Motor neuron (in vitro differentiated cells): ENCODE results near the gene GPR107. TPM values are rescaled to one million over a fixed set of nuclear protein-coding genes. Genes with fewer than 3 reads are reported as not detected.

Experiments used
- ATAC-seq, 8 experiments: fragments of 200-7000 bp; cut with Tn5 transposase; replicated peaks in 6 of 8; 2 replicates each; pipeline ENCODE4 v1.8.0; 2021; ENCODE audit warnings: mild to moderate bottlenecking in 8 of 8, moderate library complexity in 8 of 8
- H3K27ac ChIP-seq, 2 donors: fragments of 250-450 bp; sonication (Bioruptor Pico); 2 replicates each; pipeline ENCODE4 v1.9.0; 2021; ENCODE audit warnings: antibody characterized with exemption in 2 of 2, mild to moderate bottlenecking in 2 of 2, moderate library complexity in 1 of 2
- H3K4me1 ChIP-seq, 2 donors: fragments of 250-450 bp; sonication (Bioruptor Pico); replicated peaks in 1 of 2; 2 replicates each; pipeline ENCODE4 v1.6.1; 2021; ENCODE audit warnings: antibody characterized with exemption in 2 of 2, mild to moderate bottlenecking in 2 of 2, moderate library complexity in 1 of 2
- H3K4me3 ChIP-seq, 5 donors: fragments of 250-450 bp; sonication (Bioruptor Pico); 2 replicates each; pipeline ENCODE4 v1.9.0; 2021; ENCODE audit warnings: antibody characterized with exemption in 5 of 5, mild to moderate bottlenecking in 5 of 5, moderate library complexity in 4 of 5
- WGBS, 10 experiments: fragments of 450-650 bp; shearing (Covaris generic); methylation state at CpG; one replicate each; pipeline ENCODE4 v1.0.0; 2022; 5-methylcytosine and 5-hydroxymethylcytosine counted together
- in situ Hi-C, 9 experiments: fragments of 400-800 bp; cut with MboI; loops; one replicate each; pipeline ENCODE4 v1.15.0; 2021; ENCODE audit warnings: low sequenced_read_pairs in 9 of 9, low pct_unique_long_range_greater_than_20kb in 2 of 9; ENCODE audit not compliant: unreplicated experiment in 9 of 9
- total RNA-seq, 8 experiments: library from RNA; unstranded; fragments of 300-600 nt; gene quantifications; 2 replicates each; pipeline versions ENCODE4 v1.2.3 to v1.2.4, GENCODE V29; 2022

GPR107 gene
- total RNA-seq, 8 experiments from 2014 or later: 27.6 to 58.5 (median 39.7) TPM

DNA sequence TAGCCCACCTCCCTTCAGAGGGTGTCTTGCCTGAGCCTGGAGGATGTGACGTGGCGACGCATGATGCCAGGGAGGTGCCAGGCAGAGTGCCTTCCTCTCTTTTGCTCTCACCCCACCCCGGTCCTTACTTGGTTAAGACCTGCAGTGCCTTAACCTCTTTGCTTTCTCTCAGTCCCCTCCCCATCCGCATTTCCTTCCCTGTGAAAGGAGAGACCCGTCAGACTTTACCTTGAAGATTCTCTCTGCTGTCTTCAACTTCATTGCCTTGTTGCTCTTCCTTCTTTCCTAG is 66.5 kb downstream of the GPR107 start:
- in situ Hi-C loops: loop anchor here in 6 of 9 experiments (25.0 kb wide), 2 partner anchors 117 to 217 kb away; no protein-coding TSS in a partner anchor
- H3K27ac ChIP-seq: no peak overlapping the region
- H3K4me1 ChIP-seq: peaks cover 44 to 49% of the 10 kb centered on the region in 2 donors
- no peak for ATAC-seq
- no peak overlapping the region for H3K4me3 ChIP-seq
- WGBS, 10 experiments: 50 to 95% (median 76%) methylated on average over 1 to 5 of the region's 6 CpGs; no CpG with 5 or more reads in 3 of the 10 experiments

DNA sequence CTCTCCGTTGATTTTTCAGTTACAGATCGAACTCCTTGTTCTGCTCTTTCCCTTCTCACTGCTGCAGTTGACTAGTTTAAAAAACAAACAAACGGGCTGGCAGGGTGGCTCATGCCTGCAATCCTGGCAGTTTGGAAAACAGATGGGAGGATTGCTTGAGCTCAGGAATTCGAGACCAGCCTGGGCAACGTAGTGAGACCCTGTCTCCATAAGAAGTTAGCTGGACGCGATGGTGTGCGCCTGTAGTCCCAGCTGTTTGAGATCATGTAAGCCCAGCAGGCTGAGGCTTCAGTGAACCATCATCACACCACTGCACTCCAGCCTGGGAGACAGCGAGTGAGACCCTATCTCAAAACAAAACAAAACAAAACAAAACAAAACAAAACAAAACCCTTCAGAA is 67.1 kb downstream of the GPR107 start:
- peaks cover 47 to 50% of the 10 kb centered on the region in 2 donors for H3K4me1 ChIP-seq
- H3K4me3 ChIP-seq: no peak overlapping the region
- no peak for ATAC-seq
- WGBS, 10 experiments: 70 to 95% (median 80%) methylated on average over 2 to 7 of the region's 9 CpGs; no CpG with 5 or more reads in 2 of the 10 experiments
- no peak overlapping the region for H3K27ac ChIP-seq
- in situ Hi-C loops: loop anchor here in 6 of 9 experiments (25.0 kb wide), 2 partner anchors 116 to 216 kb away; no protein-coding TSS in a partner anchor

DNA sequence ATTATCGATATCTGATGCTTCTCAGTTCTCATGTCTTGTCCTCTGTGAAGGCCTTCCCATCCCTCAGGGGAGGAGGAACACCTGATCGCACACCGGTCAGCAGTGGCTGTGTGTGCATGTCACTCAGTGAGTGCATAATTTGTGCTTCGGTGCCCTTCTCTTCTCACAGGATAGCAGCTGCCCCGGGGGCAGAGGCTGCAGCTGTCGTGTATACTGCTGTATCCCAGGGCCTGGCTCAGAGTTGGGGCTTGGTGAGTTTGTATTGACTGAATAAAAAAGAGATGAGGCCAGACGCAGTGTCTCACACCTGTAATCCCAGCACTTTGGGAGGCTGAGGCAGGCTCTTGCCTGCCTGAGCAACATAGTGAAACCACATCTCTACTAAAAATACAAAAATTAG is 68.8 kb downstream of the GPR107 start:
- H3K4me3 ChIP-seq: no peak overlapping the region
- peak overlapping the region; percentile 2 to 7 for H3K27ac ChIP-seq
- in situ Hi-C loops: loop anchor here in 6 of 9 experiments (25.0 kb wide), 2 partner anchors 115 to 215 kb away; no protein-coding TSS in a partner anchor
- whole genome bisulfite sequencing, 10 experiments: 36 to 100% (median 95%) methylated on average over 1 to 4 of the region's 7 CpGs; no CpG with 5 or more reads in 6 of the 10 experiments
- ATAC-seq: no peak
- H3K4me1 ChIP-seq: peaks cover 45 to 47% of the 10 kb centered on the region in 2 donors

DNA sequence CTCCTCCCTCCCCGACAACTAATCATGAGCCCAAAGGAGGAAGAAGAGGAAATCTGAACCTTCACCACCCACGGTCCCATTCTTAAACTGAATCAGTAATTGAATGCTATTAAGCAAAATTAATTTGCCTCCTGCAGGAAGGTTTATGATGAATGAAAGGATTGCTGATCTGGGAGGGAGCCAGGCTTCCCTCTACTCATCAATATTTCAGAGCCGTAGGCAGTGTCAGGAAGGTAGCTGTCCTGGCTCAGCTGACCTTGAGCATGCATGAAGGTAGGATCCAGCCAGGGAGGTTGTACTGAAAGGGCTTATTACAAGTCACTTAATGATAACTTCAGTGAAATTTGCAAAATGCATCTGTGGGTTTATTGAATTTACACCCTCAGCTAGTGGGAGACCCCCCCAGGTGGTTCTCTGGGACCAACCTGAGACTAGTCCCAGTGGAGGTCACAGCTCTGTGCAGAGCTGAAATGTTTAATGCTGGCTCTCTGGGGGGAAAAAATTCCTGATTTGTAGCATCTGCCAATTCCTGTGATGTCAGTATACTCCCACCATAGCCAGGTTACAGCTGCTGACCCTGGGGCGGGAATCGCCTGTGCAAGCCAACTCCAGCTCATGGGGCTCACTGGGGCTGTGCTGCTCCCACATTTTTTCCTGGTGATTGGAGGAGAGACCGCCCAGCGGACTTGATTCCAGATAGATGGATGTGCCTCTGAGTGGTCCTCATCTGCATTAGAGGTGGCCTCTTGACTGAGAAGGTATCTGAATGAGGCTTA is 70.6 kb downstream of the GPR107 start:
- in situ Hi-C loops: loop anchor here in 6 of 9 experiments (25.0 kb wide), 2 partner anchors 113 to 213 kb away; no protein-coding TSS in a partner anchor
- H3K4me1 ChIP-seq: peaks cover 28 to 29% of the 10 kb centered on the region in 2 donors
- peak in 4 of 8 experiments; percentile 8 to 54 (median 27) for ATAC-seq
- H3K4me3 ChIP-seq: no peak overlapping the region
- peak overlapping the region; percentile 19 to 42 for H3K27ac ChIP-seq
- 71 to 100% (median 81%) methylated on average over 1 to 7 of the region's 7 CpGs; no CpG with 5 or more reads in 2 of the 10 experiments for WGBS, 10 experiments

DNA sequence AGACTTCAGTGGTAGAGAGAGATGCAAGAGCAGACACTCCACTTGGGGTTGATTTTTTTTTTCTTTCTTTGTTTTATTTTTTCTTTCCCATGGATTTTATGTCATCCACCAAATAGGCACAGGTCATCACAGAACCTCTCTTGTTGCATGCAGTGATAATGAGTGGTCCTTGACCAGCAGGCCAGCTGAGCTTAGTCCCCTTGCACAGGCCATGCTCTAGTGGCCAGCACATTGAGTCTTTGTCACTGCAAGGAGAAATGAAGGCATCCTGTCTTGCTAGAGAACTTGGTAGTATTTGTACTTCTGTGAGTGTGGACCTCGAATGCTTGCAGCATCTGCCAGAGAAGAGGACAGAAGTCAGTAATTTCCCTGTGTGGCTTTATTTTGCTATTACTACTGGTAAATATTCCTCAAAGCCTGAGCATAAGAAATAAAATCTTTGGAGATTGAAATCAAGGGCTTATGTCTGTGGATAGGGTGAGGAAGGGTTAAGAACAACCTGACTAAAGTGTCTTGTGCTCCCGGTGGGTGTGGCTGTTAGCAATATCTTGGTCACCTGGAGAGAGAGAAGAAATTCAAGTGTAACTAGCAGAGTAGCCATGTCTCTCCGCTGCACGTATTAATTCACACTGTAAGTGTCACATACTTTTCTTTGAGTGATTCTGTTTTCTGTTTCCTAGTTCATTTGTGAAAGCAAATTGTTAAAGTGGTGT is 73.2 kb downstream of the GPR107 start:
- in situ Hi-C loops: no loop called here
- H3K4me3 ChIP-seq: no peak overlapping the region
- WGBS, 10 experiments: 20 to 100% (median 67%) methylated on average over 1 to 4 of the region's 4 CpGs; no CpG with 5 or more reads in 1 of the 10 experiments
- peaks cover 27% of the 10 kb centered on the region in 2 donors for H3K4me1 ChIP-seq
- H3K27ac ChIP-seq: no peak overlapping the region
- no peak for ATAC-seq

DNA sequence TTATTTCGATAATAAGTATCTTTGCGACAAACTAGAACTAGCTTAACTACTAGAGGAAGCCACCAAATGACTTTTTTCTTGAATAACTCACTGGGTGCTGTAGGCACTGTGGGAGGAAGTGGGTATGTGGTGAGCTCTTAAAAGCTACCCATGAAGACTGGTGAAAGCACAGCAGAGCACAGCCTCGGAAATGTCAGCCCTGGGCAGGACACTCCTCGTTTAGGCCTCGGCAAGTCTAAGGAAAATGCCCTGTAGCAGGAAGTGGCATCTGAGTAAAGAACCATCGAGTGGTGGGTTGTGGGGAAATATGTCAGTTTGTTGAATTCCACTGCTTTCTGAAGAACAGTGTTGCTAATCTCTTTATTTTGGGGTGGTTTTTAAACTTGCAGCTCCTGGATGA is 74.5 kb downstream of the GPR107 start:
- WGBS, 10 experiments: 82 to 100% (median 87%) methylated on average over 2 to 5 of the region's 6 CpGs; no CpG with 5 or more reads in 3 of the 10 experiments
- no peak overlapping the region for H3K27ac ChIP-seq
- no peak overlapping the region for H3K4me3 ChIP-seq
- peaks cover 18 to 23% of the 10 kb centered on the region in 2 donors for H3K4me1 ChIP-seq
- in situ Hi-C loops: no loop called here
- no peak for ATAC-seq

DNA sequence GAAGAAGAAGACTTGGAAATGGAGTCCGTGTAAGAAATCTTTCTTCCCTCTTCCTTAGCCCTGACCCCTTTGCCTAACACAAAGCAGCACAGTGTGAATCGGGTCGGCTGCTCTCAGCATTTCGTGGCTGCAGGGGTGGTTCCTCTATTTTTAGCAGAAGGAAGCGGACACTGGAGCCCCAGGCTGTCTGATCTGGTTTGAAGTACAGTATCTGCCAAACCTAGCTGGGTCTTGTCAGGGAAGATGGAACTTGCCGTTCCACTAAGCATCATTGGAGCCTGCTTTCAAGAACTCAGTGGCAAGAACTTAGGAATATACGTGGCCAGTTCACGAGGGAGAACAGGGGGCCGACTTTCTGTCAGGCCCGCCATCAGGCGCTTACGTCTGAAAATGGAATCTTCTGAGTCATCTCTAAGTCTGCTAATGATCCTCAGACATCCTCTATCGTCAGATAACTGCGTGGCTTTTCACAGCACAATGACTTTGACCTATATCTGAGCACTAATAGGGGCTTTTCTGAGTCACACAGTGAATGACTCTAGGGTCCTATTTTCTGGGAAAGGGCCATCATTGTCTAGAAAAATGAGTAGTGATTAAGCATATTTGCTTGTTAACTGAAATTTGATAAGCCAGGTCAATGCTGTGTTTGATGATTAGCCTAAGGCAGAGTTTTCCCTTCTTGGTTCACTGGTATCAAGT is 75.2 kb downstream of the GPR107 start:
- Histone ChIP-seq H3K4me3 (no peak overlapping the region), H3K4me1 (peaks cover 15 to 16% of the 10 kb centered on the region in 2 donors), H3K27ac (no peak overlapping the region)
- ATAC-seq: peak in 7 of 8 experiments; percentile 31 to 91 (median 77)
- in situ Hi-C loops: no loop called here
- 25 to 83% (median 75%) methylated on average over 1 to 8 of the region's 14 CpGs; no CpG with 5 or more reads in 2 of the 10 experiments for WGBS, 10 experiments

DNA sequence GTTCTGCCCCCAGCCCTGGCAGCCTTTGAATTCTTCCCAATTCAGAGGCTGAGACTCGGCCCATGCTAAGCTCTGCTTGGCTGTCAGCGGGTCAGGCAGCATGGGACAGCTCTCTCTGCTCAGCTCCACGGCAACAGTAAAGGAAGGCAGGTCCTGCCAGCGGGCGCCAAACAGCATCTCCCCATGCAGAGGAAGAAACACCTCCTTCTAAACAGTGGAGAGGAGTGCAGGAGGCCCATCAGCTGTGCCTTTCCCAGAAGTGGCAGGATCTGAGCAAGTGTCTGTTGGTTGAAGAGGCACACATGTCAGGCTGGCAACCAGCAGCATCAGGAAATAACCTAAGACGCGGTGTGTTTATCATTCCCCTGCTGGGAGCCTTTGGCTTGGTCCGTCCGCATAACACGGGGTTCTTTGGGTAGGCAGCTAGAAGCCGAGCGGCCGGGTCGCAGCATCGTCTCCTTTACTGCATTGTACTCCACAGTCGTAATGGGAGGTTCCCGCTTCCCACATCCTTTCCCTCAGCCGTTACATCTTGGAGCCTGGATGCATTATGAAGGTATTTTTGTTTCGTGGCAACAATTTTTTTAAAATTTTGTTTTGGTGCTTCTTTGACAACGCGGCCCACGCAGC is 75.8 kb downstream of the GPR107 start:
- peak in 5 of 8 experiments; percentile 19 to 54 (median 42) for ATAC-seq

DNA sequence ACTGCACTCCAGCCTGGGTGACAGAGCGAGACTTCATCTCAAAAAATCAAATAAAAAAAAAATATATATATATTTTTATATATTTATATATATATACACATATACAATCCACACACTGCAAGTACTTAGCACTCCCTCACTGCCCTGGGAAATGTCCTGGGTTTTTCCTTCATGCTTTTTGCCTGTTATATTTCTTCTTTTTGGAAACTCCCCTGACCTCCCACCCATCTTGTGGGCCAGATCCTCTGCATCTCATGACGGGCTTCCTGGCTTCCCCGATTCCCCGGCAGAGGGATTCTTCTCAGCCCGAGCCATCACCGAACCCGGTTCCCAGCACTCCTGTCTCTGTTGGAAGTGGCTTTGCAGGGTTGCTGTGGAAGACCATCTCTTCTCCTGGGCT is 79.0 kb downstream of the GPR107 start:
- 60 to 100% (median 91%) methylated on average over 1 to 7 of the region's 7 CpGs; no CpG with 5 or more reads in 3 of the 10 experiments for WGBS, 10 experiments
- in situ Hi-C loops: no loop called here
- peaks cover 7 to 12% of the 10 kb centered on the region in 2 donors for H3K4me1 ChIP-seq

More for the DNA sequence above, 75.8 kb downstream of the GPR107 start:
- Histone ChIP-seq H3K4me3 (no peak overlapping the region), H3K27ac (no peak overlapping the region), H3K4me1 (peaks cover 8 to 13% of the 10 kb centered on the region in 2 donors)
- 60 to 100% (median 95%) methylated on average over 1 to 12 of the region's 22 CpGs; no CpG with 5 or more reads in 1 of the 10 experiments for WGBS, 10 experiments
- in situ Hi-C loops: no loop called here

DNA sequence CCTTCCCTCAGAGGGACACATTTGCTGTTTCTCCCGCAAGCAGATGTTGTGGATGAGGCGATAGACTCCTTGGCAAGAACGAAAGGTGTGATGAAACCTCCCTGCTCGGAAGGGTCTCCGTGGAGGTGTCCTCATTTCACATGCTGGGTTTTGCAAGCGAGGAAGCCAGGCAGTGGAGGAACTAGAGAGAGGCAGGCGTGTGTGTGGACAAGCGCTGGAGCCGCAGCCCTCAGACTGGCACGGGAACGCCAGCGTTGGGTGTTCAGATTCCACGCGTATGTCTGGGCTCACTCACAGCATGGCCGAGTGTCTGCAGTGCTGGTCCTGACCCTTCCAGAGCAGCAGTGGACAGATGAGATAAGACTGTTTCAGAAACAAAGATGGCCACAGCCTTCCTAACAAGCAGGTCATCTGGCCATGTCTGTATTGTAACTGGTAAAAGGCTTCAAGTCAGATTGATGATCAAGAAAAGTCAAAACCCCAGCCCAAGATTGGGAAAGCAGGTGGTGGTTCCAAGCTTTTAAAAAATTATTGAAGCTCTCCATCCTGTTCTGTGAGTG is 83.5 kb downstream of the GPR107 start:
- WGBS, 10 experiments: 83 to 94% (median 90%) methylated on average over 4 to 10 of the region's 15 CpGs; no CpG with 5 or more reads in 6 of the 10 experiments
- in situ Hi-C loops: no loop called here
- Histone ChIP-seq H3K27ac (peak overlapping the region; percentile 75 to 78), H3K4me3 (no peak overlapping the region), H3K4me1 (peaks cover 29 to 38% of the 10 kb centered on the region in 2 donors)
- ATAC-seq: no peak

More for the DNA sequence above, 79.0 kb downstream of the GPR107 start:
- Histone ChIP-seq H3K27ac (no peak overlapping the region), H3K4me3 (no peak overlapping the region)
- no peak for ATAC-seq

DNA sequence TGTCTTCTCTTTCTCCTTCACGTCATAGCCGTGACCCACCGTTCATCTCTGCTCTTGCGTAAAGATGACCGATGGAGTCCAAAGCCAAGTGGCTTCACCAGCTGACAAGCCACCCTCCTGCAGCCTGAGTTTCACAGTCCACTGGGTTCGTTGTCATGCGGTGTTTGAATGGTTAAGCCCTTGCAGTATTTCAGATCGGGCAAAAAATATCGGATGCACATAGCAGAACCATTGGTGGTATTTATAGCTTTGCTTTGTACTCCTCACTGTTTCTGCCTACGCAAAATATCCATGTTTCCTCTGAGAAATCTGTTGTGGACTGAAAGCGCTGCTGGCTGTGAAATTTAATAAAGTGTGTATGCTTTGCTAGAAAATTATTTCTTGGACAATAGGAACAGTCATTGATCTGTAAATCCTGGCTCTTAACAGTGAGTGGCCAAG is 84.0 kb downstream of the GPR107 start:
- Histone ChIP-seq H3K4me1 (peaks cover 34 to 43% of the 10 kb centered on the region in 2 donors), H3K4me3 (no peak overlapping the region), H3K27ac (peak overlapping the region; percentile 75 to 78)
- peak in 1 of 8 experiments; percentile 0 for ATAC-seq
- in situ Hi-C loops: no loop called here
- WGBS, 10 experiments: 51 to 100% (median 92%) methylated on average over 1 to 11 of the region's 11 CpGs; no CpG with 5 or more reads in 2 of the 10 experiments
